HG02885 (cell line): Measurements from ENCODE around the gene DEPDC4.
"Not testable (repeated sequence)": the region's sequence is repeated elsewhere in the genome, so short reads cannot be mapped to it uniquely, and the experiment has no call there.

Source experiments
- ATAC-seq: cut with Tn5 transposase; IDR thresholded peaks from one replicate; pipeline ENCODE4 v1.9.1; 2021; ENCODE audit warnings: mild to moderate bottlenecking; ENCODE audit not compliant: unreplicated experiment, poor library complexity

The DEPDC4 gene

GRCh38 chr12:100265732-100266584 lies 921 bp downstream of the DEPDC4 start:
- ATAC-seq: peak; percentile 12

GRCh38 chr12:100265107-100265506 lies 1.8 kb downstream of the DEPDC4 start:
- not testable (repeated sequence) for ATAC-seq

- no peak for ATAC-seq
These were observed 3.7 kb downstream of the DEPDC4 start for GRCh38 chr12:100263131-100263530.

GRCh38 chr12:100258127-100258526 lies 8.8 kb downstream of the DEPDC4 start:
- no peak for ATAC-seq

- ATAC-seq: no peak
These were observed 12.0 kb downstream of the DEPDC4 start for GRCh38 chr12:100254876-100255275.

GRCh38 chr12:100253437-100253836 lies 13.4 kb downstream of the DEPDC4 start:
- ATAC-seq: no peak

GRCh38 chr12:100251917-100252316 lies 15.0 kb downstream of the DEPDC4 start:
- ATAC-seq: no peak

GRCh38 chr12:100249941-100250340 lies 16.9 kb downstream of the DEPDC4 start:
- ATAC-seq: no peak

- ATAC-seq: no peak
These were observed 18.0 kb downstream of the DEPDC4 start for GRCh38 chr12:100248886-100249285.

- ATAC-seq: no peak
These were observed 19.1 kb downstream of the DEPDC4 start for GRCh38 chr12:100247765-100248164.

GRCh38 chr12:100243137-100243536 lies 23.7 kb downstream of the DEPDC4 start:
- no peak for ATAC-seq

GRCh38 chr12:100239589-100239988 lies 27.3 kb downstream of the DEPDC4 start:
- ATAC-seq: no peak

GRCh38 chr12:100238801-100239200 lies 28.1 kb downstream of the DEPDC4 start:
- no peak for ATAC-seq

GRCh38 chr12:100234591-100235304 lies 32.1 kb downstream of the DEPDC4 start:
- ATAC-seq: peak; percentile 71

- no peak for ATAC-seq
These were observed 32.7 kb downstream of the DEPDC4 start for GRCh38 chr12:100234166-100234565.

GRCh38 chr12:100231873-100232272 lies 35.0 kb downstream of the DEPDC4 start:
- not testable (repeated sequence) for ATAC-seq

GRCh38 chr12:100229876-100230275 lies 37.0 kb downstream of the DEPDC4 start:
- ATAC-seq: no peak

GRCh38 chr12:100229036-100229635 lies 37.7 kb downstream of the DEPDC4 start:
- no peak for ATAC-seq

GRCh38 chr12:100225491-100225890 lies 41.4 kb downstream of the DEPDC4 start:
- ATAC-seq: no peak

GRCh38 chr12:100222173-100222572 lies 44.7 kb downstream of the DEPDC4 start:
- not testable (repeated sequence) for ATAC-seq

GRCh38 chr12:100221523-100221922 lies 45.4 kb downstream of the DEPDC4 start:
- no peak for ATAC-seq
